Activated CD8-positive, alpha-beta memory T cell treated with anti-CD3 and anti-CD28 coated beads, Interleukin-2, amount 50 U/mL, for 24 hours (primary cell): Measurements from ENCODE around the gene IFT122.

Experiments
- DNase-seq: peaks from one replicate; pipeline ENCODE4 v3.0.0-alpha.2; 2020; ENCODE audit errors: extremely low read depth

IFT122 gene

DNA sequence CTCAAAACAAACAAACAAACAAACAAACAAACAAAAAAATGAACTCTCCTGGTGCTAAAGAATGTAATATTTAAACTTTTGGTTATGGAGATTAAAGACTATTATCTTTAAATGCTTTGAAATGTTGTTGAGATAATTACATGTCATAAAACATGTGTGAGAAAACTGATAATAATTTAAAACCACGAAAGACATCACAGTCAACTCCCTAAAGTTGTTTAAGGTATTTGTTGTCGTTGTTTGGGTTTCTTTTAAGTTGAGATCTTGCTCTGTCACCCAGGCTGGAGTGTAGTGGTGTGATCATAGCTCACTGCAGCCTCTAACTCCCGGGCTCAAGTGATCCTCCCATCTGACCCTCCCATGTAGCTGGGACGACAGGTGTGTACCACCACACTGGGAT lies 23.6 kb upstream of the IFT122 start:
- no peak for DNase-seq

DNA sequence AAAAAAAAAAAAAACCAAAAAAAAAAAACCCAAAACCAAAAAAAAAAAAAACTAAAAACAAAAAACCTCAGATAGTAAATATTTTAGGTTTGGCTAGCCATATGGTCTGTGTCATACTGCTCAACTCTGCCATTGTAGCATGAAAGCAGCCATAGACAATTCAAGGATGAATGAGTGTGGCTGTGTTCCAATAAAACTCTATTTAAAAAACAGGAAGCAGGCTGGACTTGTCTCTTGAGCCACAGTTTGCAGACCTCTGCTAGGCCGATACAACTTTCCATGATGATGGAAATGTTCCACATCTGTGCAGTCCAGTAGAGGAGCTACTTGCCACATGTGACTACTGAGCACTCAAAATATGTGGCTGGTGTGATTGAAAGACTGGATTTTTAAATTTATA lies 22.7 kb upstream of the IFT122 start:
- DNase-seq, result no peak

DNA sequence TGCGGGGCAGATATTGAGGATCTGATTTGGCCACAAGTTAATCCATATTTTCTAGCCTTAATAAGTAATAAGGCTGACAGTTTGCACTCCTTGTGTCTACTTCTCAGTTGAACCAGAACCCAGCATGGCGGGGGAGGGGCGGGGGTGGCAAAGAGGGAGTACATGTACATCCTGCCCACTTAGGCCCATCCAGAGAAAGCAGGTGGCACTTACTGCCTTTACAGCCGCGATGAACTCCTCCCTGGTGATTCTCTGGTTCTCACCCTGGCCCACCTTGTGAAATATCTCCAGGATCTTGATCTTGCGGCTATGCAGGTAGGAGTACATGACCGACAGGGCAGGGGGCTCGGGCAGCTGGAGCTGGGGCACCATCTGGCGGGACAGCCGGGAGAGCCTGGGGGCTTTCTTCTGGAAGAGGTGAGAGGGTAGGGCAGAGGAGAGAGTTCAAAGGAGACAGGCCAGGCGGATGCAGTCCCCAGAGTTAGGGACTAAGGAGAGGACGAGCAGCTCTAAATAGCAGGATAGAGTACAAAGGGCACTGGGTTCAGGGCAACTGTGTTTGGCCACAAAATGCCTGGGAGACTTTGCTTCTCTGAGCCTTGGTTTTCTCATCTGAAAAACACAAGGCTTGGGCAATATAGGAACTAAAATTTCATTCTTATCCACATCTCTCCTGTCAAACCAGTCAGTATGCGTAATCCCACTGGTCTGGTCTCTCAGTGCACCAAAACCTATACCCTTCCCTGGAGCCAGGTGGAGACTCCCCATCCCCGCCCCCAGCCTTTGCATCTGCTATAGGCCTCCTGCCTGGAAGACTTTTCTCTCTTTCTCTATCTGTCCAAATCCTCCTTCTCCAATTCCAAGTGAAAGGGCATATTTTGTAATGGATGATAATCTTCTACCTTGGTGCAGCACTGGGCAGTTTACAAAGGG lies 21.7 kb upstream of the IFT122 start:
- no peak for DNase-seq

DNA sequence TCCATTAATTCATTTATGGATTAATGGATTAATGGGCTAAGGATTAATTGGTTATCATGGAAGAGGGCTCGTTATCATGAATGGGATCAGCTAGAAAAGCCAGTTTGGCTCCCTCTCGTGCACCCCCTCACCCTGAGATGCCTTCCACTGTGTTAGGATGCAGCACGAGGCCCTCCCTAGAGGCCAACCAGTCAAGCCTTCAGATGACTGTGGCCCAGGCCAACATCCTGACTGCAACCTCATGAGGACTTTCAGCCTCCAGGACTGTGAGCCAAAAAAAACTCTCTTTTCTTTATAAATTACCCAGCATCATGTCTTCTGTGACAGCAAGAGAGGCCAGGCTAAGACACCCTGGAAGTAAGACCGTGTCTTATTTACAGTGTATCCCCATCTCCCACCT lies 20.5 kb upstream of the IFT122 start:
- DNase-seq, result no peak

- DNase-seq, result no peak
Measured at GRCh38 chr3:129421236-129421883, 18.7 kb upstream of the IFT122 start.

- DNase-seq, result no peak
Measured at GRCh38 chr3:129421988-129422745, 17.9 kb upstream of the IFT122 start.

DNA sequence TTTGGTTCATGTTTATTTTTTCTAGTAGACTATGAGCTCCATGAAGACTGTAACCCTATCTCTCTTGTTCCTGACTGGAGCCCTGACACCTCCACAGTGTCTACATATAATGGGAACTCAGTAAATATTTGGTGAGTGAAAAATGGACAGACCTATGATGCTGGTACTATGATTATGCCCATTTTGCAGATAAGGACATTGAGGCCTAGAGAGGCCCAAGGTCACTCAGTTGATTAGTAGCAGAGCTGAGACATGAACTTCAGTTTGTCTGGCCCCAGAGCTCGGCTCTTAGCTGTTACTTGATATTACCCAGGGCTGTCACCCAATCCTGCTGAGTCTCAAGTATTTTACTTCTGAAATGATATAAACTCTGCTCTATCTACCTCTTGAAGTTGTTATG lies 17.1 kb upstream of the IFT122 start:
- no peak for DNase-seq

- DNase-seq, result no peak
Measured at GRCh38 chr3:129424185-129424841, 15.7 kb upstream of the IFT122 start.

DNA sequence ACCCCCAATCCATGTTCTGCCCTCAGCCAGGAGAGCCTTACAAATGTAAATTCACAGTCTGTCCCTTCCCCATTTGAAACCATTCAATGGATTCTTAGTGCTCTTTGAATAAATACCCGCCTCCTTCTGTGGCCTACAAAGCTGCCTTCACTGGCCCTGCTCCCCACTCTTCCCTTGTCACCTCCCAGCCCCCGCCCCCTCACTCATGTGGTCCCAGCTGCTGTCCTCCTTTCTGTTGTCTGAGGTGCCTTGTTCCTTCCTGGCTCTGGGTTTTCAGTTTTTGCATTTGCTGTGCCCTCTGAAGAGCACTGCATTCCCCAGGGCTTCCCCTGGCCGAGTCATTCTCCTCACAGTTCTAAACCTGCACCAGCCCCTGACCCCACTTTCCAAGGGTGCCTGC lies 14.8 kb upstream of the IFT122 start:
- no peak for DNase-seq

DNA sequence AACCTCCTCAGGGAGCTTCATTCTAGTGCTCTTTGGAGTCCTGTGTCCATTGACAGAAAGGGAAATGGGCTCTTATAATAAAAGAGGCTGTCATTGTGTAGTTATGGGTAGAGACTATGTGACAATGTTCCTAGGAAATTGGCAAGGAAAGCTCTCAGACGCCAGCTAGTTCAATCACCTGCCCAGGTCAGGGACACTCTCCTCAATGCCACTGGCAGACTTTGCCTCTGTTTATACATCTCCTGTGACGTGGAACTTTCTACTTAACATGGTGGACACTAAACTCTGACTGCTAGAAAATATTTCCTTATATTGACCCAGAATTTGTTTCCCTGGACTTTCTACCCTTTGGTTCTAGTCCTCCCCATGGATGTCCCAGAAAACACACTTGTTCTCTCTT lies 14.4 kb upstream of the IFT122 start:
- DNase-seq, result no peak

- DNase-seq, result no peak
Measured at GRCh38 chr3:129428007-129428375, 12.0 kb upstream of the IFT122 start.

GRCh38 chr3:129428376-129429079 lies 11.5 kb upstream of the IFT122 start, which contains the start of gene EFCAB12:
EFCAB12 (minus strand) TSS chr3:129428636; CDS start chr3:129428488, 148 bp downstream.
- DNase-seq, result peak; percentile 68

- no peak for DNase-seq
Measured at GRCh38 chr3:129429080-129429451, 11.0 kb upstream of the IFT122 start.

GRCh38 chr3:129429602-129430001 lies 10.4 kb upstream of the IFT122 start:
- no peak for DNase-seq

DNA sequence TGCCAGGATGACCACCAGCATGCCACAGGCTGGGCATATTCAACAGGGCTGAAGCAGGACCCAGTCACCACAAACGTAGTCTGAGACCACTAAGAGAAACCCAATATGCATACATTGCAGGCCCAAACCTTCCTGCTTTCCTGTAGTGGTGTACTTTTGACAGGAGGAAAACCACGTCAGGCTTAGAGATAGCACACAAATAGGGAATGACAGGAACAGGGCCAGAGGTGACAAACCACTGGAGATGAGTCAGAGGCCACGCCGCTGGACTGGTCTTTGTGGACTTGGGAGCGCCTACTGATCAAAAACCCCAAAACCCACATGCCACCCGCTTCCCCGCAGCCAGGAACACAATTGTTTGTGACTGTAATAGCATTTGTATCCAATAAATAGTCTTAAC lies 8.0 kb upstream of the IFT122 start:
- DNase-seq, result no peak

DNA sequence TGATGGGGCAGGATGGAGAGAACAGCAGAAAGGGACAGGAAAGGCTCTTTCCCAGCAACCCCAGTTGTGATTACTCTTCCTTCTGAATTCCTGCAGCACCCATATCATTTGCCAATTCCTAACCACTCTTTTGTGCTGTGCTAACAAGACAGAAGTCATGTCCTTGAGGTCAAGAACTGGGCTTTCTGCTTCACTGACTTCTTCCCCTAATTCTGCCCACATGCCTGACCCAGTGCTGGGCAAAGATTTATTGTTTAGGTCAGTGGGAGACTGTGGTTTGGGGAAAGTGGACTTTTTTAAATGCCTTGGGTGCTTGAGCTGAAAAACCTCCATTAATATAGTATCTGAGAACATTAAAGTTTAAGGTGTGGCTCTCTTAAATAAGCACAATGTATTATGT lies 7.4 kb upstream of the IFT122 start:
- DNase-seq, result no peak

- DNase-seq, result no peak
Measured at GRCh38 chr3:129433565-129433964, 6.5 kb upstream of the IFT122 start.

DNA sequence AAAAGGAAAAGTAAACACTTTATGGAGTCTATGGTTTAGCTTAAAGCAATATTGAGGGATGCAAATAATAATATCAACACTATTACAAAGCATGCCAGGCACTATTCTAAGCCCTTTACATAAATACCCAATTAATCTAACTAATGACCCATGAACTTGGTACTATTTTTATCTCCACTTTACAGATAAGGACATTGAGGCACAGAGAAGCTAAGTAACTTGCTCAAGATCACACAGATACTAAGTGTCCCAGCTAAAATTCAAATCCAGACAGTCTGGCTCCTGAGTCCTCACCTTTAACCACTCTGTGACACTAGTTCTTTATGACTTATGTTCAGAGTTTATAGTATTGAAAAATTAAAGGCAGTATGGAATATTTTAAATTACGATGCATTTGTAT lies 5.9 kb upstream of the IFT122 start:
- no peak for DNase-seq

DNA sequence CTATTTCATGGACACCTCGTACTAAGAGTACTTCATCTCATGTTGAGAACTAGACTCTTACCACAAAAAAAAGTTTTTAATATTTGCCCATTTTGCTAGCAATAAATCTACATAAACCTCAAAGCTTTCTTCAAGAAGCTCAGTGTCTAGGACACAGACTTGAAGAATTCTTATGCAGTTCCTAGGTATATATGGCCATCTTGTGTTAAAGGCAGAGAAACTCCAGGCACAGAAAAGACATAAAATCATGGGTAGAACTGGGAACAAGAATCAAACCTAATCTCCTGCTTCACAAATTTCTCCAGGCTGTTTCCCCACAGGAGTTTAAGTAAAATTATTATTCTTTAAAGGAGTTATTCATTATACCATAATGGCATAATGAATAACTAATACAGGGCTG lies 4.7 kb upstream of the IFT122 start:
- DNase-seq, result no peak

- DNase-seq, result no peak
Measured at GRCh38 chr3:129439226-129439816, 703 bp upstream of the IFT122 start.

GRCh38 chr3:129440618-129441190 lies 680 bp downstream of the IFT122 start:
- DNase-seq, result no peak
